K562 (cell line): Measurements from ENCODE around the gene TUFM. TPM values are rescaled to one million over a fixed set of nuclear protein-coding genes. Genes with fewer than 3 reads are reported as not detected.

Experiments used
- ATAC-seq: fragments of 200-7000 bp; cut with Tn5 transposase; 3 replicates; pipeline ENCODE4 v1.9.1; 2020; ENCODE audit warnings: moderate library complexity
- BruUV-seq: library from RNA; stranded (reverse); fragments of 400-500 nt; replicated peaks from 2 replicates; lab custom pipeline; 2021; lab: Mats Ljungman, UMichigan
- CTCF ChIA-PET: fragments of 300-600 bp; formaldehyde crosslinking; extraction: SDS; loops from one replicate; lab custom pipeline; 2021; ENCODE audit warnings: low intra/inter-chr PET ratio; lab: Yijun Ruan, JAX
- POLR2A ChIA-PET: fragments of 300-600, 350-650 bp; sonication (Branson Sonifier 250); formaldehyde crosslinking; extraction: SDS; loops from one replicate; lab custom pipeline; 2021; ENCODE audit warnings: antibody characterized with exemption, inconsistent platforms; lab: Yijun Ruan, JAX
- DNase-seq, 4 experiments: peaks; one replicate each; pipeline versions ENCODE4 v3.0.0 to v3.0.0-alpha.2; 2011 to 2018; ENCODE audit warnings: low spot score in 3 of 4, mixed read lengths in 3 of 4; ENCODE audit errors: extremely low read depth in 1 of 4
- FAIRE-seq: peaks from 2 replicates; lab custom pipeline; 2011; peaks lifted over from hg19 to GRCh38; lab: Jason Lieb, UNC
- H2AFZ ChIP-seq: 2 replicates; pipeline ENCODE4 v1.6.0; 2011; ENCODE audit warnings: low read depth, low read length, control low read depth, inconsistent platforms
- H3K27ac ChIP-seq: fragments of 200-600 bp; 3 replicates; pipeline ENCODE4 v1.8.0; 2011; ENCODE audit warnings: low read depth, mild to moderate bottlenecking, control low read depth, inconsistent platforms, low read length, moderate library complexity, mixed read lengths; ENCODE audit errors: extremely low read depth
- H3K27me3 ChIP-seq, 2 experiments: fragments of 300-600 bp in 1 of 2; 2 replicates in 1 of 2; 3 replicates in 1 of 2; pipeline versions ENCODE4 v1.6.0 to v1.8.0; 2011; ENCODE audit warnings: inconsistent platforms in 2 of 2, low read length in 2 of 2, mild to moderate bottlenecking in 1 of 2, mixed read lengths in 1 of 2, moderate library complexity in 1 of 2; ENCODE audit not compliant: control insufficient read depth in 2 of 2, insufficient read depth in 2 of 2
- H3K36me3 ChIP-seq: fragments of 300-600 bp; 3 replicates; pipeline ENCODE4 v1.8.0; 2011; ENCODE audit warnings: mild to moderate bottlenecking, low read length, inconsistent platforms; ENCODE audit not compliant: control insufficient read depth, insufficient read depth
- H3K4me1 ChIP-seq, 2 experiments: fragments of 200-600 bp in 1 of 2; replicated peaks in 1 of 2; 2 replicates in 1 of 2; 3 replicates in 1 of 2; pipeline versions ENCODE4 v1.5.1 to v1.8.0; 2011; ENCODE audit warnings: inconsistent platforms in 2 of 2, low read length in 2 of 2, mild to moderate bottlenecking in 1 of 2, mixed read lengths in 1 of 2, moderate library complexity in 1 of 2; ENCODE audit not compliant: control insufficient read depth in 2 of 2, insufficient read depth in 2 of 2
- H3K4me2 ChIP-seq: 2 replicates; pipeline ENCODE4 v1.6.1; 2011; ENCODE audit warnings: low read length, control low read depth, inconsistent platforms, mixed read lengths; ENCODE audit not compliant: insufficient read depth
- H3K4me3 ChIP-seq: fragments of 200-600 bp; sonication (generic), shearing (Covaris generic); 2 replicates; pipeline ENCODE4 v1.5.1; 2016; ENCODE audit warnings: control low read depth, inconsistent platforms
- H3K79me2 ChIP-seq: fragments of 200-600 bp; 3 replicates; pipeline ENCODE4 v1.8.0; 2011; ENCODE audit warnings: low read length, inconsistent platforms; ENCODE audit not compliant: control insufficient read depth, insufficient read depth
- H3K9ac ChIP-seq, 2 experiments: 2 replicates each; pipeline versions ENCODE4 v1.6.0 to v1.6.1; 2011; ENCODE audit warnings: low read depth in 2 of 2, low read length in 2 of 2, control low read depth in 1 of 2, inconsistent platforms in 1 of 2, mild to moderate bottlenecking in 1 of 2, mixed read lengths in 1 of 2; ENCODE audit not compliant: insufficient read depth in 1 of 2
- H3K9me1 ChIP-seq: one replicate; pipeline ENCODE4 v1.6.0; 2011; ENCODE audit warnings: inconsistent platforms, mild to moderate bottlenecking, low read length, moderate library complexity; ENCODE audit not compliant: control insufficient read depth, insufficient read depth
- H3K9me3 ChIP-seq: replicated peaks from 2 replicates; pipeline ENCODE4 v1.5.1; 2011; ENCODE audit warnings: low read depth, low read length, inconsistent platforms; ENCODE audit not compliant: control insufficient read depth, insufficient read depth
- H4K20me1 ChIP-seq: replicated peaks from 2 replicates; pipeline ENCODE4 v1.6.1; 2011; ENCODE audit warnings: low read length, inconsistent platforms, mixed read lengths; ENCODE audit not compliant: control insufficient read depth, insufficient read depth
- BACH1 ChIP-seq: fragments of 200-800 bp; sonication (Bioruptor generic); IDR thresholded peaks from 2 replicates; pipeline ENCODE4 v1.6.1; 2016; ENCODE audit warnings: missing genetic modification characterization, missing compliant biosample characterization
- CXXC5 ChIP-seq: fragments of 250-450 bp; sonication (Bioruptor Pico); IDR thresholded peaks from 2 replicates; pipeline ENCODE4 v1.8.0; 2022; ENCODE audit warnings: inconsistent platforms, mild to moderate bottlenecking, moderate library complexity
- FOSL1 ChIP-seq: fragments of 200-800 bp; sonication (Bioruptor generic); conservative IDR thresholded peaks from 2 replicates; pipeline ENCODE4 v1.6.1; 2016; ENCODE audit warnings: missing genetic modification characterization, missing compliant biosample characterization
- HDAC3 ChIP-seq: fragments of 450-650 bp; IDR thresholded peaks from 2 replicates; pipeline ENCODE4 v1.6.1; 2018; ENCODE audit warnings: borderline replicate concordance, mild to moderate bottlenecking, moderate library complexity; ENCODE audit not compliant: partially characterized antibody
- HINFP ChIP-seq: fragments of 450-650 bp; conservative IDR thresholded peaks from 2 replicates; pipeline ENCODE4 v1.6.1; 2016; ENCODE audit warnings: missing genetic modification characterization, low read depth, mild to moderate bottlenecking, control low read depth, missing compliant biosample characterization
- MEF2A ChIP-seq: IDR thresholded peaks from 2 replicates; pipeline ENCODE4 v1.6.1; 2011; ENCODE audit warnings: low read depth, mild to moderate bottlenecking, low read length, moderate library complexity; ENCODE audit not compliant: control insufficient read depth
- ZNF3 ChIP-seq: fragments of 250-450 bp; sonication (Bioruptor Pico); IDR thresholded peaks from 2 replicates; pipeline ENCODE4 v1.5.0; 2021; ENCODE audit warnings: mild to moderate bottlenecking, moderate library complexity
- WGBS: fragments of 100-300 bp; shearing (Covaris generic); methylation state at CpG from one replicate; pipeline ENCODE4 v1.1.6; 2016; ENCODE audit warnings: low coverage, mixed read lengths; ENCODE audit not compliant: insufficient coverage; ENCODE audit errors: missing lambda C conversion rate; 5-methylcytosine and 5-hydroxymethylcytosine counted together
- in situ Hi-C: fragments of 300-500 bp; cut with MboI; formaldehyde crosslinking; loops from 4 replicates; pipeline ENCODE4 v1.15.0; 2018; ENCODE audit warnings: inconsistent platforms, mixed read lengths
- intact Hi-C: fragments of 100-400 bp; cut with micrococcal nuclease; formaldehyde crosslinking; loops from 2 replicates; pipeline ENCODE4 v1.14.2; 2022
- polyA plus RNA-seq, 8 experiments: library from polyadenylated mRNA; depleted of rRNA in 4 of 8; stranded (reverse) in 5 of 8; unstranded in 3 of 8; fragments of >200 nt; fragmentation: Nextera tagmentation in 2 of 8; fragmentation: Illumina TruSeq in 1 of 8; extraction: Ambion mirVana in 2 of 8; extraction: Trizol in 1 of 8; gene quantifications; 2 replicates each; pipeline versions ENCODE4 v1.2.1 to v1.2.3, GENCODE V29; 2011 to 2014; ENCODE audit warnings: inconsistent platforms in 1 of 8, missing spikeins in 1 of 8
- total RNA-seq, 7 experiments: library from RNA; depleted of rRNA in 6 of 7; stranded (reverse); fragments of >200 nt in 6 of 7; fragmentation: Illumina TruSeq in 2 of 7; extraction: Trizol in 2 of 7; gene quantifications; 2 replicates each; pipeline versions ENCODE4 v1.2.1 to v1.2.3, GENCODE V29; 2011 to 2021; ENCODE audit warnings: low replicate concordance in 1 of 7
- TF ChIP-seq, protein P1 (sequence below): fragments of 450-650 bp; IDR thresholded peaks from 2 replicates; pipeline ENCODE4 v1.6.1; 2017; ENCODE audit warnings: antibody characterized with exemption

TUFM gene
- total and polyA plus RNA-seq, 9 of the 15 experiments (the other 6 are each of a cell fraction or from before 2014, with no cell fraction given) = 34.1 to 434 (median 256) TPM

GRCh38 chr16:28877655-28878000, 31.5 kb upstream of the TUFM start:
- Histone ChIP-seq H3K9ac (peak overlapping the region in 1 of 2 experiments; percentile 73; a peak in 1 of 4 replicates), H3K4me1 (peaks cover 11 to 71% of the 10 kb centered on the region in 2 experiments; a peak in 4 of 5 replicates)
- no peak for FAIRE-seq

More at GRCh38 chr16:28877655-28878000, 31.5 kb upstream of the TUFM start:
- no peak overlapping the region for H2AFZ ChIP-seq
- H3K9me3 ChIP-seq = no peaks in the 10 kb centered on the region
- 100% methylated on average over 1 of the region's 2 CpGs for WGBS
- no peak overlapping the region for H3K4me3 ChIP-seq
- H3K27me3 ChIP-seq = no peaks in the 10 kb centered on the region; a peak in 1 of 5 replicates
- peaks cover 21% of the 10 kb centered on the region; the same call in 2 of the 3 replicates for H3K36me3 ChIP-seq
- BruUV-seq = no TSS peak
- intact Hi-C loops (no loop called here), in situ Hi-C loops (no loop called here)
- H4K20me1 ChIP-seq = no peaks in the 10 kb centered on the region
- POLR2A ChIA-PET = interaction anchor here (6.9 kb wide), 1 partner anchor 14 kb away, joined by 58 read pairs; the partner anchor contains the start of gene SH2B1
- CTCF ChIA-PET = no interaction called here
- DNase-seq (no peak), ATAC-seq (no peak)
- no peak overlapping the region for H3K4me2 ChIP-seq
- H3K79me2 ChIP-seq = peaks cover 9% of the 10 kb centered on the region
- no peaks in the 10 kb centered on the region for H3K9me1 ChIP-seq
- TF ChIP-seq ZNF3 (CRISPR knock-in tag) = no peak
- TF ChIP-seq BACH1 = no peak
- TF ChIP-seq FOSL1 = no peak
- TF ChIP-seq CXXC5 (CRISPR knock-in tag) = no peak
- TF ChIP-seq, protein P1, sequence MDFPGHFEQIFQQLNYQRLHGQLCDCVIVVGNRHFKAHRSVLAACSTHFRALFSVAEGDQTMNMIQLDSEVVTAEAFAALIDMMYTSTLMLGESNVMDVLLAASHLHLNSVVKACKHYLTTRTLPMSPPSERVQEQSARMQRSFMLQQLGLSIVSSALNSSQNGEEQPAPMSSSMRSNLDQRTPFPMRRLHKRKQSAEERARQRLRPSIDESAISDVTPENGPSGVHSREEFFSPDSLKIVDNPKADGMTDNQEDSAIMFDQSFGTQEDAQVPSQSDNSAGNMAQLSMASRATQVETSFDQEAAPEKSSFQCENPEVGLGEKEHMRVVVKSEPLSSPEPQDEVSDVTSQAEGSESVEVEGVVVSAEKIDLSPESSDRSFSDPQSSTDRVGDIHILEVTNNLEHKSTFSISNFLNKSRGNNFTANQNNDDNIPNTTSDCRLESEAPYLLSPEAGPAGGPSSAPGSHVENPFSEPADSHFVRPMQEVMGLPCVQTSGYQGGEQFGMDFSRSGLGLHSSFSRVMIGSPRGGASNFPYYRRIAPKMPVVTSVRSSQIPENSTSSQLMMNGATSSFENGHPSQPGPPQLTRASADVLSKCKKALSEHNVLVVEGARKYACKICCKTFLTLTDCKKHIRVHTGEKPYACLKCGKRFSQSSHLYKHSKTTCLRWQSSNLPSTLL = no peak
- TF ChIP-seq MEF2A = no peak
- TF ChIP-seq HINFP (tag) = no peak
- TF ChIP-seq HDAC3 = no peak
- no peak overlapping the region for H3K27ac ChIP-seq
